ENCODE results near the gene TTYH1.

Gene TTYH1

DNA sequence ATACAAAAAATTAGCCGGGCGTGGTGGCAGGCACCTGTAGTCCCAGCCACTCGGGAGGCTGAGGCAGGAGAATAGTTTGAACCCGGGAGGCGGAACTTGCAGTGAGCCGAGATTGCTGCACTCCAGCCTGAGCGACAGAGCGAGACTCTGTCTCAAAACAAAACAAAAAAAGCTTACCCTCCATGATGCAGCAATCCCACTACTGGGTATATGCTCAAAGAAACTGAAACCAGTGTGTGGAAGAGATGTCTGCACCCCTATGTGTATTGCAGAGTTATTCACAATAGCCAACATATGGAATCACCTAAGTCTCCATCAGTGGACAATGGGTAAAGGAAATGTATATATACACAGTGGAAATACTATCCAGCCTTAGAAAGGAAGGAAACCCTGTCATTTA lies 19.6 kb upstream of the TTYH1 start:
- Histone ChIP-seq H3K9ac (ENCODE audit: low read length) (no peak overlapping the region), H3K27me3 (ENCODE audit: control insufficient read depth, insufficient read depth, low read length) (no peaks in the 10 kb centered on the region), H3K4me3 (ENCODE audit: low read depth, low read length) (no peak overlapping the region), H3K9me3 (ENCODE audit: control insufficient read depth, insufficient read depth, low read depth, low read length) (0 out of 2 replicates have a peak, but pooled peaks cover 2% of the 10 kb centered on the region), H3K4me1 (ENCODE audit: control insufficient read depth, insufficient read depth, low read length) (peaks cover 11% of the 10 kb centered on the region), H3K27ac (ENCODE audit: low read depth, low read length) (no peak overlapping the region), H3K36me3 (ENCODE audit: control insufficient read depth, insufficient read depth, low read length) (no peaks in the 10 kb centered on the region)

DNA sequence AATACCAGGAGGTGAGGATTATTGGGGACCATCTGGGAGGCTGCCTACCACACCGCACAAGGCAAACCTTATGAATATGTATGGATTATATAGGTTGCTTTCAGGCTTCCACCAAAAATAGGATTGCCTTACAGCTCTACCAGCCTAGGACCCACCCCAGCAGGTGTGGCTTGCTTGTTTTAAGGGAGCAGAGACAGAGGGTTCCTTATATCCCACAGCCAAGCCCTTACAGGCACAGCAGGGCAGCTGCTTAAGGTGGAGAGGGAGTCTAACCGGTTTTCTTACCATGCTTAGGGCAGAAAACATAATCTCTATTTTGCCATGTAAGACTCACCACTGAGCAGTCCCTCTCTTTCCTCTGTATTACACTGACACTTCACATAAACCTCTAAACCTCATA lies 16.1 kb upstream of the TTYH1 start:
- H3K4me3 ChIP-seq (ENCODE audit: low read depth, low read length): no peak overlapping the region
- no peaks in the 10 kb centered on the region for H3K9me3 ChIP-seq (ENCODE audit: control insufficient read depth, insufficient read depth, low read depth, low read length)
- H3K27ac ChIP-seq (ENCODE audit: low read depth, low read length): no peak overlapping the region
- H3K27me3 ChIP-seq (ENCODE audit: control insufficient read depth, insufficient read depth, low read length): no peaks in the 10 kb centered on the region
- no peaks in the 10 kb centered on the region for H3K36me3 ChIP-seq (ENCODE audit: control insufficient read depth, insufficient read depth, low read length)
- no peaks in the 10 kb centered on the region for H3K4me1 ChIP-seq (ENCODE audit: control insufficient read depth, insufficient read depth, low read length)
- H3K9ac ChIP-seq (ENCODE audit: low read length): no peak overlapping the region

DNA sequence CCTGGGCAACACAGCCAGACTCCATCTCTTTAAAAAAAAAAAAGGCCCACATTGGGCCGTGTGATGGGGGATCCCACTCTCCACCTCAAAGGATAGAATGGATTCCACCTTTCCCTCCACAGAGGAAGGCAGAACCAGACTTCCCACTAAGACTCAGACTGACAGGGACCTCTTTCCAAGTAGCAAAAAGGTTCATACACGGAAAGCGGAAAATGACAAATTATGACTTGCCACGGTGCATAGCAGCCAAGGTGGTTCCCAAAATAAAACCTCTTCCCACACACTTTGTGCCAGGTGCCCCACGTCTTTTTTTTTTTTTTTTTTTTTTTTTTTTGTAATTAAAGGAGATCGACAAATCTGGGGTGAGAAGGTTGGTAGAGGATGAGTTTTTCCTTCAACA lies 14.4 kb upstream of the TTYH1 start:
- Histone ChIP-seq H3K36me3 (ENCODE audit: control insufficient read depth, insufficient read depth, low read length) (no peaks in the 10 kb centered on the region), H3K4me1 (ENCODE audit: control insufficient read depth, insufficient read depth, low read length) (no peaks in the 10 kb centered on the region), H3K27ac (ENCODE audit: low read depth, low read length) (no peak overlapping the region), H3K9me3 (ENCODE audit: control insufficient read depth, insufficient read depth, low read depth, low read length) (no peaks in the 10 kb centered on the region), H3K27me3 (ENCODE audit: control insufficient read depth, insufficient read depth, low read length) (no peaks in the 10 kb centered on the region), H3K9ac (ENCODE audit: low read length) (no peak overlapping the region), H3K4me3 (ENCODE audit: low read depth, low read length) (no peak overlapping the region)

DNA sequence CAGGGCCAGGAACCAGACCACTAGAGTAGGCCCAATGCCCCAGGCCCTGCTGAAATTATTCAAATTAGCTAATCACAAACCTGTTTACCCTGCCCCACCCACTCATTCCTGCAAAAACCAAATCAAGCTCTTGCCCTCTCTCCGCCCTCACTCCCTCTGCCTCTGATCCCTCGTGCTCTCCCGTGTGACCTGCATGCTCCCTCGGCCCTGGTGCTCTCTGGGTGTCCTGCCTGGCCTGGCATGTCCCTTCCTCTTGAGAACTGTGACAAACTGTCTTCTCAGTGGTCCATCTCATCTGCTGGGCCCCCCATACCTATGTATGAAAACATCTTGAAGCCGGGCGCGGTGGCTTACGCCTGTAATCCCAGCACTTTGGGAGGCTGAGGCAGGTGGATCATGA lies 12.2 kb upstream of the TTYH1 start:
- Histone ChIP-seq H3K27me3 (ENCODE audit: control insufficient read depth, insufficient read depth, low read length) (no peaks in the 10 kb centered on the region; the same call in 1 of the 2 replicates), H3K4me1 (ENCODE audit: control insufficient read depth, insufficient read depth, low read length) (no peaks in the 10 kb centered on the region), H3K36me3 (ENCODE audit: control insufficient read depth, insufficient read depth, low read length) (no peaks in the 10 kb centered on the region), H3K9me3 (ENCODE audit: control insufficient read depth, insufficient read depth, low read depth, low read length) (no peaks in the 10 kb centered on the region), H3K9ac (ENCODE audit: low read length) (no peak overlapping the region), H3K27ac (ENCODE audit: low read depth, low read length) (no peak overlapping the region), H3K4me3 (ENCODE audit: low read depth, low read length) (no peak overlapping the region)

DNA sequence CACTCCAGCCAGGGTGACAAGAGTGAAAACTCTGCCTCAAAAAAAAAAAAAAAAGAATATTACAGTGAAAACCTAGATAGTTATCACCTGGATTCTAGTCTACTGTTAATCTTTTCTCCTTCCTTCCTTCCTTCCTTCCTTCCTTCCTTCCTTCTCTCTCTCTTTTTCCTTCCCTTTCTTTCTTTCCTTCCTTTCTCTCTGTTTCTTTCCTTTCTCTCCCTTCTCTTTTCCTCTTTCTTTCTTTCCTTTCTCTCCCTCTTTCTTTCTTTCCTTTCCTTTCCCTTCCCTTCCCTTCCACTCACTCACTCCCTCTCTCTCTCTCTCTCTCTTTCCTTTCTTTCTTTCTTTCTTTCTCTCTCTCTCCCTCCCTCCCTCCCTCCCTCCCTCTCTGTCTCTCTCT lies 9.6 kb upstream of the TTYH1 start:
- Histone ChIP-seq H3K27ac (ENCODE audit: low read depth, low read length) (no peak overlapping the region), H3K36me3 (ENCODE audit: control insufficient read depth, insufficient read depth, low read length) (no peaks in the 10 kb centered on the region), H3K4me3 (ENCODE audit: low read depth, low read length) (no peak overlapping the region), H3K9ac (ENCODE audit: low read length) (no peak overlapping the region), H3K27me3 (ENCODE audit: control insufficient read depth, insufficient read depth, low read length) (peaks cover 9% of the 10 kb centered on the region; the same call in 1 of the 2 replicates), H3K4me1 (ENCODE audit: control insufficient read depth, insufficient read depth, low read length) (no peaks in the 10 kb centered on the region), H3K9me3 (ENCODE audit: control insufficient read depth, insufficient read depth, low read depth, low read length) (no peaks in the 10 kb centered on the region)

DNA sequence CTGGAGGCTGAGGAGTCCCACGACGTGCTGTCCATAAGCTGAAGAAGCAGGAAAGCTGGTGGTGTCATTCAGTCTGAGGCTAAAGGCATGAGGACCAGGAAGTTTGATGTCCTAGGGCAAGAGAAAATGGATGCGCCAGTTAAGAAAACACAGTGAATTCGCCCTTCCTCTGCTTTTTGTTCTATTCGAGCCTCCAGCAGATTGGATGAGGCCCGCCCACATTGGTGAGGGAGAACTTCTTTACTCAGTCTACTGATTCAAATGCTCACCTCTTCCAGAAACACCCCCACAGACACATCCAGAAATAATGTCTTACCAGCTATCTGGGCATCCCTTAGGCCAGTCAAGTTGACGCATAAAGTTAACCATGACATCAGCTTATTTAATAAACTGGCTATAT lies 7.5 kb upstream of the TTYH1 start:
- Histone ChIP-seq H3K4me3 (ENCODE audit: low read depth, low read length) (no peak overlapping the region), H3K4me1 (ENCODE audit: control insufficient read depth, insufficient read depth, low read length) (no peaks in the 10 kb centered on the region), H3K9me3 (ENCODE audit: control insufficient read depth, insufficient read depth, low read depth, low read length) (no peaks in the 10 kb centered on the region), H3K36me3 (ENCODE audit: control insufficient read depth, insufficient read depth, low read length) (no peaks in the 10 kb centered on the region), H3K27ac (ENCODE audit: low read depth, low read length) (no peak overlapping the region), H3K27me3 (ENCODE audit: control insufficient read depth, insufficient read depth, low read length) (peaks cover 20% of the 10 kb centered on the region; the same call in 1 of the 2 replicates), H3K9ac (ENCODE audit: low read length) (no peak overlapping the region)

DNA sequence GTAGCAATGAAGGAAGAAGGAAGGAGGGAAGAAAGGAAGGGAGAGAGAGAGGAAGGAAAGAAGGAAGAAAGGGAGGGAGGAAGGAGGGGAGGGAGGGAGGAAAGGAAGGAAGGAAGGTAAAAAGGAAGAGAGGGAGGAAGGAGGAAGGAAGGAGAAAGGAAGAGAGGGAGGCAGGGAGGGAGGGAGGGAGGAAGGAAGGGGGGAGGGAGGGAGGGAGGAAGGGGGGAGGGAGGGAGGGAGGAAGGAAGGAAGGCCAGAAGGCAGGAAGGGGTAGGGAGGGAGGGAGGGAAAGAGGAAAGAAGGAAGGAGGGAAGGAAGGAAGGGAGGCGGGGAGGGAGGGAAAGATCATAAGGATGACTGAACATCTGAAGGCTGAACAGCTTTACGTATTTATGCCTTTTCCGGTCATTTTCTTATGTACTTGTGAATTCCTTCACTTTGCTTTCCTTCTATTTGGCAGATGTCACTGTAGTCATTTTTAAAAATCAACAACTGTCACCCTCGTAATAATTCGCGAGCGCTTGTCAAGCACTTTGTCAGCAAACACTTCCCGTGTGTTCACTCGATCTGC lies 6.7 kb upstream of the TTYH1 start:
- Histone ChIP-seq H3K9me3 (ENCODE audit: control insufficient read depth, insufficient read depth, low read depth, low read length) (no peaks in the 10 kb centered on the region; the same call in 1 of the 2 replicates), H3K27ac (ENCODE audit: low read depth, low read length) (no peak overlapping the region), H3K4me1 (ENCODE audit: control insufficient read depth, insufficient read depth, low read length) (no peaks in the 10 kb centered on the region), H3K27me3 (ENCODE audit: control insufficient read depth, insufficient read depth, low read length) (peaks cover 28% of the 10 kb centered on the region), H3K4me3 (ENCODE audit: low read depth, low read length) (no peak overlapping the region), H3K36me3 (ENCODE audit: control insufficient read depth, insufficient read depth, low read length) (no peaks in the 10 kb centered on the region), H3K9ac (ENCODE audit: low read length) (no peak overlapping the region)

DNA sequence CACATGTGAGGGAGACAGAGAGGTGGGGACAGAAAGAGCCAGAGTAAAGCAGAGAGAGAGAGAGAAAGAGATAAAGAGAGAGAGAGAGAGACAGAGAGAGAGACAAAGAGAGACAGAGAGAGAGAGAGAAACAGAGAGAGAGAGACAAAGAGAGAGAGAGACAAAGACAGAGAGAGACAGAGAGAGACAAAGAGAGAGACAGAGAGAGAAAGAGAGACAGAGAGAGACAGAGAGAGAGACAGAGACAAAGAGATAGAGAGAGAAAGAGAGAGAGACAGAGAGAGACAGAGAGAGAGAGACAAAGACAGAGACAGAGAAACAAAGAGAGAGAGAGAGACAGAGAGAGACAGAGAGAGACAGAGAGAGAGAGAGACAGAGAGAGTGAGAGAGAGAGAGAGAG lies 4.2 kb upstream of the TTYH1 start:
- Histone ChIP-seq H3K9ac (ENCODE audit: low read length) (no peak overlapping the region), H3K4me1 (ENCODE audit: control insufficient read depth, insufficient read depth, low read length) (peaks cover 2% of the 10 kb centered on the region; the same call in 1 of the 2 replicates)

DNA sequence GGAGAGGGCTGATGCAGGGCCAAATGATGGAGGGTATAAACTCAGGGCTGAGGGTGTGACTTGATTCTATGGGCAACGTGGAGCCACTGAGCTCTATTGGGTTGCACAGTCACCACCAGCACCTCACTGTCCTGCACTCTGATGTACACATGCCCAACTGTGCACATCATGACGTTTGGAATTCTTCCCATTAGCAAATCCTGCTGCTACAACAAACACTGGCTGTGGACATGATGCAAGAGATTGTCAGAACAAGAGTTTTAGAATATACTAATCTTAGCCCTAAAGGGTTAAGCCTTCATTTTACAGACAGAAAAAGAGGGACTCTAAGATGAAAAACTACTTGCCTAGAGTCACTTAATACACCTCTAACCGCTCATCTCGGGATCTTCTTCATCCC lies 2.4 kb upstream of the TTYH1 start:
- H3K27me3 ChIP-seq (ENCODE audit: control insufficient read depth, insufficient read depth, low read length): peaks cover 70% of the 10 kb centered on the region
- peaks cover 10% of the 10 kb centered on the region for H3K4me1 ChIP-seq (ENCODE audit: control insufficient read depth, insufficient read depth, low read length)
- peaks cover 12% of the 10 kb centered on the region; the same call in 1 of the 2 replicates for H3K9me3 ChIP-seq (ENCODE audit: control insufficient read depth, insufficient read depth, low read depth, low read length)
- no peak overlapping the region for H3K27ac ChIP-seq (ENCODE audit: low read depth, low read length)
- no peaks in the 10 kb centered on the region; the same call in 1 of the 2 replicates for H3K36me3 ChIP-seq (ENCODE audit: control insufficient read depth, insufficient read depth, low read length)
- no peak overlapping the region for H3K4me3 ChIP-seq (ENCODE audit: low read depth, low read length)
- no peak overlapping the region for H3K9ac ChIP-seq (ENCODE audit: low read length)

More for the DNA sequence above, 4.2 kb upstream of the TTYH1 start:
- Histone ChIP-seq H3K9me3 (ENCODE audit: control insufficient read depth, insufficient read depth, low read depth, low read length) (peaks cover 12% of the 10 kb centered on the region; the same call in 1 of the 2 replicates), H3K36me3 (ENCODE audit: control insufficient read depth, insufficient read depth, low read length) (no peaks in the 10 kb centered on the region), H3K27ac (ENCODE audit: low read depth, low read length) (no peak overlapping the region), H3K4me3 (ENCODE audit: low read depth, low read length) (no peak overlapping the region), H3K27me3 (ENCODE audit: control insufficient read depth, insufficient read depth, low read length) (peaks cover 52% of the 10 kb centered on the region)

DNA sequence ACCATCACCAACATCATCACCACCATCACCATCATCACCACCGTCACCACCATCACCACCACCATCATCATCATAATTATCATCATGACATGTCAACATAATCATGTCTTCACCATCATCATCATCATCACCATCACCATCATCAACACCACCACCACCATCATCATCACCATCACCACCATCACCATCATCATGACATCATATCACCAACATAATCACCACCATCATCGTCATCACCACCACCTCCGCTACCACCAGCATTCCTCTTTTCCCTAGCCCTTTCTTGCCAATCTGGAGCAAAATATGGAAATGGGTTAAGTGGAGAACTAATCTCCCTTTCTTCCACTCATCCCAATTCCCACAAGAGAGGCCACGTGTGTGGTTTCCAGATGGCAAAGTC lies 1.1 kb upstream of the TTYH1 start:
- Histone ChIP-seq H3K9ac (ENCODE audit: low read length) (no peak overlapping the region), H3K36me3 (ENCODE audit: control insufficient read depth, insufficient read depth, low read length) (no peaks in the 10 kb centered on the region; the same call in 1 of the 2 replicates), H3K4me1 (ENCODE audit: control insufficient read depth, insufficient read depth, low read length) (peaks cover 20% of the 10 kb centered on the region), H3K4me3 (ENCODE audit: low read depth, low read length) (no peak overlapping the region), H3K27me3 (ENCODE audit: control insufficient read depth, insufficient read depth, low read length) (peaks cover 71% of the 10 kb centered on the region), H3K27ac (ENCODE audit: low read depth, low read length) (no peak overlapping the region), H3K9me3 (ENCODE audit: control insufficient read depth, insufficient read depth, low read depth, low read length) (peaks cover 12% of the 10 kb centered on the region; the same call in 1 of the 2 replicates)

DNA sequence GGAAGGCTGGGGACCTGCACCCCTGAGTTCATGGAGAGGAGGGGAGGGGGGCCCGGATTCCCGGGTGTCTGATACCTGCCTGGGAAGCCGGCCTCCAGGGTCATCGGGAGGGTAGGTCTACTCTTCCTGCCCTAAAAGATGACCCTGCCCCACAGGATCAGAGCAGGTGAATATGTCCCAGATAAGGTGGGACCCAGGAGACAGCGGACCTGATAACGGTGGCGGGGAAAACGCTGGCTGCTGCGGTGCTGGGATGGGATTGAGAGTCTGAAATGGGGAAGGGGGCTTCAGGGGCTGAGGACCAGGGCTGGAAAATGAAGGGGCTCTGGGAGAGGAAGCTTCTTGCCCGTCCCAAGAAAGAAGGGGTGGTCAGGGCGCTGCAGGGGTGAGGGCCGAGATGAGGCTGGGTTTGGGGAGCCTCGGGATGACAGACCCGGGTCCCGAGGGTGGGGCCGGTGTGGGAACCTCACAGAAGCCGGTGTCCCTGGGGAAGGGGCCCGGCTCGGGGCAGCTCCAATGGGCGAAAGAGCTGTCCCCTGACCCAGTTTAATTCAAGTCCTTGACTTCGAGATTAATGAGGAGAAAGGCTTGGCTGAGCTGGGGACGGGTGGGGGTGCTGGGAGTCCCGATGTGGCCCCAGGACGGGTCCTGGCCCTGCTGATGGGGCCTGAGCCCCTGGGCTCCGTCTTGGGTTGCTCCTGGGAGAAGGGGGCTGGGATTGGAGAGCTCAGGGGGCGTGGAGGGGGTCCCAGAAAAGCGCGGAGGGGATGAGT lies 823 bp downstream of the TTYH1 start:
- peaks cover 68% of the 10 kb centered on the region for H3K27me3 ChIP-seq (ENCODE audit: control insufficient read depth, insufficient read depth, low read length)
- H3K27ac ChIP-seq (ENCODE audit: low read depth, low read length): no peak overlapping the region
- peaks cover 12% of the 10 kb centered on the region; the same call in 1 of the 2 replicates for H3K9me3 ChIP-seq (ENCODE audit: control insufficient read depth, insufficient read depth, low read depth, low read length)
- peak overlapping the region; percentile 58 for H3K4me3 ChIP-seq (ENCODE audit: low read depth, low read length)
- H3K9ac ChIP-seq (ENCODE audit: low read length): no peak overlapping the region
- peaks cover 33% of the 10 kb centered on the region for H3K4me1 ChIP-seq (ENCODE audit: control insufficient read depth, insufficient read depth, low read length)
- H3K36me3 ChIP-seq (ENCODE audit: control insufficient read depth, insufficient read depth, low read length): no peaks in the 10 kb centered on the region; the same call in 1 of the 2 replicates

Data from HUES6 (cell line).